Nephron (organoid): Measurements from ENCODE around the gene SLC22A23.

Experiments used
- H3K27ac Mint-ChIP-seq, 3 experiments: 2 replicates each; pipeline ENCODE4 v1.8.0; 2020; ENCODE audit warnings: mixed read lengths in 3 of 3, mild to moderate bottlenecking in 2 of 3, moderate library complexity in 1 of 3
- H3K27me3 Mint-ChIP-seq: 2 replicates; pipeline ENCODE4 v1.8.0; 2021; ENCODE audit warnings: low read depth, mild to moderate bottlenecking, moderate library complexity, mixed read lengths
- H3K36me3 Mint-ChIP-seq: 2 replicates; pipeline ENCODE4 v1.8.0; 2020; ENCODE audit warnings: low read depth, mixed read lengths
- H3K4me1 Mint-ChIP-seq: 2 replicates; pipeline ENCODE4 v1.8.0; 2020; ENCODE audit warnings: mixed read lengths
- H3K4me3 Mint-ChIP-seq, 3 experiments: 2 replicates each; pipeline ENCODE4 v1.8.0; 2020; ENCODE audit warnings: mild to moderate bottlenecking in 3 of 3, mixed read lengths in 3 of 3, moderate library complexity in 2 of 3
- H3K9me3 Mint-ChIP-seq: 2 replicates; pipeline ENCODE4 v1.8.0; 2020; ENCODE audit warnings: mixed read lengths
- CTCF ChIP-seq, 3 experiments: fragments of 200-600 bp; sonication (generic); IDR thresholded peaks; one replicate each; pipeline ENCODE4 v1.5.0; 2021; ENCODE audit warnings: antibody characterized with exemption in 3 of 3; ENCODE audit not compliant: unreplicated experiment in 3 of 3

SLC22A23 gene

DNA sequence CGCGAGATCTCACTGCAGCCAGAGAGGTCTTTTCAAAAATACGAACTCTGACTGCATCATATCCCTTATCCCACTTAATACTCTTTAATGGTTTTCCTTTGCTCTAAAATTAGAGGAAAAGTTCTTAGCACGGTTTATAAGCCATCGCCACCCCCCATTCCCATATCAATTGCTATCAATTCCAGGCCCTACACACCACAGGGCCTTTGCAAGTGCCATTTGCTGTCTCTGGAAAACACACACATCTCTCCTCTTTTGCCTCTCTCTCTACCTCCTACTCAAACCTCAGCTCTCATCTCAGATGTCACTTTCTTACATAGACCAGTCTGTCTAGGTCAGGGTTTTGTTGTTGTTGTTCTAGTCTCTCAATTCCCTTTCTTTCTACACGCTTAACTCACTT, 9.8 kb downstream of the SLC22A23 start:
- no peak overlapping the region for H3K27ac Mint-ChIP-seq
- peaks cover 13% of the 10 kb centered on the region for H3K4me1 Mint-ChIP-seq
- H3K4me3 Mint-ChIP-seq, result no peak overlapping the region
- peaks cover 3% of the 10 kb centered on the region for H3K36me3 Mint-ChIP-seq
- peaks cover 7% of the 10 kb centered on the region for H3K27me3 Mint-ChIP-seq
- no peak for TF ChIP-seq CTCF (IDR thresholded peaks at IDR 0.05; ENCODE audit: unreplicated experiment in 3 of 3)
- H3K9me3 Mint-ChIP-seq, result peaks cover 2% of the 10 kb centered on the region

- H3K27me3 Mint-ChIP-seq, result peaks cover 7% of the 10 kb centered on the region
- no peak for TF ChIP-seq CTCF (IDR thresholded peaks at IDR 0.05; ENCODE audit: unreplicated experiment in 3 of 3)
These were observed 10.7 kb downstream of the SLC22A23 start for GRCh38 chr6:3446184-3446583.

DNA sequence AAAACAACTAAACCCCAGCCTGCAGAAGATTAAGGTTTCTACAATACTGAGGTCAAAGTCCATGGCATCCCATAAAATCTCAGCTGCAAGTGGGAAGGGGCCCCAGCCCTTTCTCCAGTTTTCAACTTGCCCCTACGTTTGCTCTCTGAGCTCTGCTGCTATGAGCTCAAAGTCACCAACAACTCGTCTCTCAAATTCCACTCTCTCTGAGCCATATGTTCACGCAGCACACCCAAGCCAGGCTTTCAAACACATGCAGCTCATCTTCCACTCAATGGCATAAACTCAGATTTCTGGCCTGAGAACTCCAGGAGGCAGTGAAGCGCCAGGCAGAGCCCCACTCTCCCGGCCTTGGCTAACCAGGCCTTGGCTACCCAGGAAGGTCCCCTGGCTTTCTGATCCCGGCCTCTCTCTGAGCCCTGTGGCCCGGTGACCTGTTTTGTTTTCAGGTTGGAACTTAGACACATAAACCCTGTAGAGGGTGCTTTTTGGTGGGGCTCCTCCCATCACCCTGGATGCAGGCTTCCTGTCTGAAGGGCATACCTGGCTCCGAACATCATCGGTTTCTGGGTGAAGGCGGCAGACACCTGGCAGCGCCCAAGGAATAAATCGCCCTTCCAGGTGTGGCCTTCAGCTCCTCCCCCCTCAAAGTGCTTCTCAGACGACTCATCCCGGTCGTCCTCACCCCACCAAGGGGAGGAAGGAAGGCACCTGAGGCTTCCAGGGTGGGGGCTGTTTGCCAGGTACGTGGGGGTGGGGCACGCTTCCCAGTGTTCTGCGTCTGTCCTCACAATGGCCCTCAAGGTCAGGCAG, 12.4 kb downstream of the SLC22A23 start:
- Mint-ChIP-seq H3K36me3 (no peaks in the 10 kb centered on the region), H3K4me3 (no peak overlapping the region)

More at GRCh38 chr6:3446184-3446583, 10.7 kb downstream of the SLC22A23 start:
- peaks cover 2% of the 10 kb centered on the region for H3K9me3 Mint-ChIP-seq
- H3K36me3 Mint-ChIP-seq, result peaks cover 3% of the 10 kb centered on the region
- H3K4me1 Mint-ChIP-seq, result peaks cover 13% of the 10 kb centered on the region
- no peak overlapping the region for H3K27ac Mint-ChIP-seq
- H3K4me3 Mint-ChIP-seq, result no peak overlapping the region

GRCh38 chr6:3443221-3443515, 13.7 kb downstream of the SLC22A23 start:
- TF ChIP-seq CTCF (IDR thresholded peaks at IDR 0.05; ENCODE audit: unreplicated experiment in 3 of 3), result no peak
- Mint-ChIP-seq H3K27me3 (peaks cover 10% of the 10 kb centered on the region), H3K4me1 (peaks cover 27% of the 10 kb centered on the region), H3K4me3 (no peak overlapping the region), H3K9me3 (peaks cover 2% of the 10 kb centered on the region), H3K36me3 (no peaks in the 10 kb centered on the region), H3K27ac (no peak overlapping the region)

More for the DNA sequence above, 12.4 kb downstream of the SLC22A23 start:
- H3K27ac Mint-ChIP-seq, result no peak overlapping the region
- peaks cover 10% of the 10 kb centered on the region for H3K27me3 Mint-ChIP-seq
- no peak for TF ChIP-seq CTCF (IDR thresholded peaks at IDR 0.05; ENCODE audit: unreplicated experiment in 3 of 3)
- peaks cover 2% of the 10 kb centered on the region for H3K9me3 Mint-ChIP-seq
- H3K4me1 Mint-ChIP-seq, result peaks cover 16% of the 10 kb centered on the region

- no peak for TF ChIP-seq CTCF (IDR thresholded peaks at IDR 0.05; ENCODE audit: unreplicated experiment in 3 of 3)
These were observed 14.2 kb downstream of the SLC22A23 start for GRCh38 chr6:3442431-3443220.

More at GRCh38 chr6:3442431-3443220, 14.2 kb downstream of the SLC22A23 start:
- H3K4me1 Mint-ChIP-seq, result peaks cover 31% of the 10 kb centered on the region
- no peaks in the 10 kb centered on the region for H3K36me3 Mint-ChIP-seq
- H3K27me3 Mint-ChIP-seq, result peaks cover 14% of the 10 kb centered on the region
- H3K9me3 Mint-ChIP-seq, result peaks cover 2% of the 10 kb centered on the region
- H3K27ac Mint-ChIP-seq, result no peak overlapping the region
- H3K4me3 Mint-ChIP-seq, result no peak overlapping the region
